ENCODE results near the gene CARD6. TPM values are rescaled to one million over a fixed set of nuclear protein-coding genes. Genes with fewer than 3 reads are reported as not detected.
A peak's percentile ranks its signal among the peaks of the same experiment; 100 is the strongest.

CARD6 gene
- total and polyA plus RNA-seq, 9 of the 15 experiments (the other 6 are each of a cell fraction or from before 2014, with no cell fraction given): 3.5 to 8.3 (median 5.9) TPM

DNA sequence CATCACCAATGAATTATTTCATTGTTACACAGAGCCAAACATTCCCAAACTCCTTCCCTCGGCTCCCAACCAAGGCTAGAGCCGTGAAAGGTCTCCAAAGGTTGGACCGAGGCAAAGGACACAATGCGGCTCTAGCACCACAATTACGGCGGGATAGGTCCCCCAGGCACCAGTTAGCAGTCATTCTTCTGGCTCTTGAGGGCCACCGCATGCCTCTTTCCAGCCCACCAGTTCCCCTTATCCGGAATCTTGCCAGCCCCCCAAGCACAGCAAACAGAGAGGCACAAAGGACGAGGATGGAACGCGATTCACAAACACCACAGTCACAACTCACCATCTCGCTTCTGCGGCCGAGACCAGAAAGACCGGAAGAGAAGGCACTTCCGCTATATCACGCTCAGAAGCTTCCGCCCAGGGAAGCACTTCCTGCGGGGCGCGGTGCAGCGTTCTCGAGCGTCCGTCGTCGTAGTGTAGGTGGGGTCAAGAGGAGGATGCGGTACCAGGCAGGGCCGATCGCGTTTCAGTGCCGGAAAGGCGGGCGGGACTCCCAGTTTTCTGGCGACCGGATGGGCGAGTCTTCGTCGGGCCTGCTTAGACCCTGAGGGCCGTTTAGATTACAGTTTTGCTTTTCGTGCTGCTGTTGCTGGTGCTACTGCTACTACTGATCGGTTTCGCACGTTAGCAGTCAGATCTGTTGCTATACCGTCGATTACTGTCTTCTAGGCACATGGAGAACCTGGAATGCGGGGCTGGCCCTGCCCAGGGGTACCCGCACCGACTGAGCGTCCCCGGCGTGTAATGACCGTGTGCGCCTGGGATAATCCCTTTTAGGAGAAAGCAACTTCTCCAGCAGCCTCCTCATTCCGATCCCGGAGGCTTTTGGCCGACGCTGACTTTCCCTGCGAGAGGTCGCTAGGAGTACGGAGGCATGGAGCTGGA is 6.0 kb upstream of the CARD6 start, which contains the start of gene RPL37 (continued):
- TF ChIP-seq, protein P1, sequence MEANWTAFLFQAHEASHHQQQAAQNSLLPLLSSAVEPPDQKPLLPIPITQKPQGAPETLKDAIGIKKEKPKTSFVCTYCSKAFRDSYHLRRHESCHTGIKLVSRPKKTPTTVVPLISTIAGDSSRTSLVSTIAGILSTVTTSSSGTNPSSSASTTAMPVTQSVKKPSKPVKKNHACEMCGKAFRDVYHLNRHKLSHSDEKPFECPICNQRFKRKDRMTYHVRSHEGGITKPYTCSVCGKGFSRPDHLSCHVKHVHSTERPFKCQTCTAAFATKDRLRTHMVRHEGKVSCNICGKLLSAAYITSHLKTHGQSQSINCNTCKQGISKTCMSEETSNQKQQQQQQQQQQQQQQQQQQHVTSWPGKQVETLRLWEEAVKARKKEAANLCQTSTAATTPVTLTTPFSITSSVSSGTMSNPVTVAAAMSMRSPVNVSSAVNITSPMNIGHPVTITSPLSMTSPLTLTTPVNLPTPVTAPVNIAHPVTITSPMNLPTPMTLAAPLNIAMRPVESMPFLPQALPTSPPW (CRISPR knock-in tag; IDR thresholded peaks at IDR 0.05): peak; percentile 83
- no peak for TF ChIP-seq ESRRB (CRISPR knock-in tag; IDR thresholded peaks at IDR 0.05; ENCODE audit: borderline replicate concordance)
- TF ChIP-seq USF2 (CRISPR knock-in tag; IDR thresholded peaks at IDR 0.05): no peak
- TF ChIP-seq THRAP3 (IDR thresholded peaks at IDR 0.05; ENCODE audit: borderline replicate concordance): peak; percentile 96
- TF ChIP-seq NBN (IDR thresholded peaks at IDR 0.05; ENCODE audit: low read depth): peak; percentile 97
- TF ChIP-seq TEAD2 (tag; IDR thresholded peaks at IDR 0.05): peak; percentile 61; the same call in 1 of the 2 replicates
- TF ChIP-seq ZBTB33 (CRISPR knock-in tag; IDR thresholded peaks at IDR 0.05): peak; percentile 75
- TF ChIP-seq, protein P2, sequence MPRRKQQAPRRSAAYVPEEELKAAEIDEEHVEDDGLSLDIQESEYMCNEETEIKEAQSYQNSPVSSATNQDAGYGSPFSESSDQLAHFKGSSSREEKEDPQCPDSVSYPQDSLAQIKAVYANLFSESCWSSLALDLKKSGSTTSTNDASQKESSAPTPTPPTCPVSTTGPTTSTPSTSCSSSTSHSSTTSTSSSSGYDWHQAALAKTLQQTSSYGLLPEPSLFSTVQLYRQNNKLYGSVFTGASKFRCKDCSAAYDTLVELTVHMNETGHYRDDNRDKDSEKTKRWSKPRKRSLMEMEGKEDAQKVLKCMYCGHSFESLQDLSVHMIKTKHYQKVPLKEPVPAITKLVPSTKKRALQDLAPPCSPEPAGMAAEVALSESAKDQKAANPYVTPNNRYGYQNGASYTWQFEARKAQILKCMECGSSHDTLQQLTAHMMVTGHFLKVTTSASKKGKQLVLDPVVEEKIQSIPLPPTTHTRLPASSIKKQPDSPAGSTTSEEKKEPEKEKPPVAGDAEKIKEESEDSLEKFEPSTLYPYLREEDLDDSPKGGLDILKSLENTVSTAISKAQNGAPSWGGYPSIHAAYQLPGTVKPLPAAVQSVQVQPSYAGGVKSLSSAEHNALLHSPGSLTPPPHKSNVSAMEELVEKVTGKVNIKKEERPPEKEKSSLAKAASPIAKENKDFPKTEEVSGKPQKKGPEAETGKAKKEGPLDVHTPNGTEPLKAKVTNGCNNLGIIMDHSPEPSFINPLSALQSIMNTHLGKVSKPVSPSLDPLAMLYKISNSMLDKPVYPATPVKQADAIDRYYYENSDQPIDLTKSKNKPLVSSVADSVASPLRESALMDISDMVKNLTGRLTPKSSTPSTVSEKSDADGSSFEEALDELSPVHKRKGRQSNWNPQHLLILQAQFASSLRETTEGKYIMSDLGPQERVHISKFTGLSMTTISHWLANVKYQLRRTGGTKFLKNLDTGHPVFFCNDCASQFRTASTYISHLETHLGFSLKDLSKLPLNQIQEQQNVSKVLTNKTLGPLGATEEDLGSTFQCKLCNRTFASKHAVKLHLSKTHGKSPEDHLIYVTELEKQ (CRISPR knock-in tag; IDR thresholded peaks at IDR 0.05): no peak
- TF ChIP-seq ELF1 (tag; IDR thresholded peaks at IDR 0.05): peak; percentile 99
- TF ChIP-seq RBM25 (IDR thresholded peaks at IDR 0.05; ENCODE audit: low read depth, low read length, severe bottlenecking): no peak
- TF ChIP-seq HDAC1 (IDR thresholded peaks at IDR 0.05): peak; percentile 90 to 97
- no peak for TF ChIP-seq SMAD2 (IDR thresholded peaks at IDR 0.05; ENCODE audit: low read depth, low read length)
- peak; percentile 47 for TF ChIP-seq ARHGAP35 (IDR thresholded peaks at IDR 0.05; ENCODE audit: partially characterized antibody)
- TF ChIP-seq HLTF (IDR thresholded peaks at IDR 0.05): peak; percentile 88
- TF ChIP-seq ZNF143 (CRISPR knock-in tag; IDR thresholded peaks at IDR 0.05): peak; percentile 63; the same call in 1 of the 2 replicates
- no peak; the same call in 1 of the 2 replicates for TF ChIP-seq NCOA6 (IDR thresholded peaks at IDR 0.05)
- TF ChIP-seq, protein P3, sequence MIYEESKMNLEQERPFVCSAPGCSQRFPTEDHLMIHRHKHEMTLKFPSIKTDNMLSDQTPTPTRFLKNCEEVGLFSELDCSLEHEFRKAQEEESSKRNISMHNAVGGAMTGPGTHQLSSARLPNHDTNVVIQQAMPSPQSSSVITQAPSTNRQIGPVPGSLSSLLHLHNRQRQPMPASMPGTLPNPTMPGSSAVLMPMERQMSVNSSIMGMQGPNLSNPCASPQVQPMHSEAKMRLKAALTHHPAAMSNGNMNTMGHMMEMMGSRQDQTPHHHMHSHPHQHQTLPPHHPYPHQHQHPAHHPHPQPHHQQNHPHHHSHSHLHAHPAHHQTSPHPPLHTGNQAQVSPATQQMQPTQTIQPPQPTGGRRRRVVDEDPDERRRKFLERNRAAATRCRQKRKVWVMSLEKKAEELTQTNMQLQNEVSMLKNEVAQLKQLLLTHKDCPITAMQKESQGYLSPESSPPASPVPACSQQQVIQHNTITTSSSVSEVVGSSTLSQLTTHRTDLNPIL (CRISPR knock-in tag; IDR thresholded peaks at IDR 0.05): no peak; the same call in 1 of the 2 replicates
- peak; percentile 94 for TF ChIP-seq HMGN3 (IDR thresholded peaks at IDR 0.05; ENCODE audit: borderline replicate concordance, extremely low read depth, insufficient read length, low read depth, low read length)
